C4-2B (cell line): ENCODE results near the gene SLC2A6.

Experiments used
- CTCF ChIP-seq: fragments of 450-650 bp; conservative IDR thresholded peaks from 2 replicates; pipeline ENCODE4 v1.5.1; 2017; ENCODE audit warnings: mild to moderate bottlenecking
- ZFX ChIP-seq: fragments of 450-650 bp; IDR thresholded peaks from 2 replicates; pipeline ENCODE4 v1.6.1; 2017

DNA sequence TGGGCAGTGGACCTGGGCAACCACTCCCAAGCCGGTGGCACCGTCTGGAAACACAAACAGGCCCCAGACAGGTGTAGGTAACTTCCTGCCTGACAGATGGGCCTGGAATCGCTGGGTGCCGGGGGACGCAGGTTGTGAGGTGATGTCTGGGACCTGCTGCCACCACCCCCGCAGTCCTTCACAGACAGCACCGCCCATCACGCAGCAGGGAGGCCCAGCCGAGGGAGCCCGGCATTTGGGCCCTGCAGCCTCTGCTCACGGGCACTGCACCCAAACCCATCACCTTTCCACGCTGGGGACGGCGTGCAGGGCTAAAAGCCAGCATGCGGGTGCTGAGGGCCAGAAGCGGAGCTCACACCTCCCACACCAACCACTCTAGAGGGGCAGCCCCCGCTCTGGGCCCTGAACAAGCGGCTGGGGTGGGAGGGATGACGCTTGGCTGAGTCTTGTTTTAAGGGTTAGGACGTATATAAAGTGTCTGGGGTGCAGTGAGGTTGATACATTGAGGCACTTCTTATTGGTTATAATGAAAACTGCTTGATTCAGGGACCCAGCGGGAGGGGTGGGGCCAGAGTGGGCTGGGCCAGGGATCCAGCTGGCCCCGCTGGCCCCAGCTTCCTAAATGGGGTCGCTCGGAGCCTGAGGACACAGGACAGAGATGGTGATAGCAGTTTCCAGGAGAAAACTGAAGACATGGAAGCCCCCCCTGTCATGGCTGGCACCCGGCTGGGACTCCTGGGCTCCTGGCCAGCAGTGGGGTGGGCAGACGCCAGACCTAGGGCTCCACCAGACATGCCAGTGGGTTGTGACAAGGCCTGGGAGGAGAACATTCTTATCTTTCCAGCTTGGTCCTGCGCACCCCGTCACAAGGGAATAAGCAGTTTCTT, 34.6 kb upstream of the SLC2A6 start:
- TF ChIP-seq CTCF = no peak
- TF ChIP-seq ZFX = no peak
